Activated naive CD8-positive, alpha-beta T cell treated with anti-CD3 and anti-CD28 coated beads for 36 hours (primary cell): Measurements from ENCODE around the gene RELB. TPM values are rescaled to one million over a fixed set of nuclear protein-coding genes. Genes with fewer than 3 reads are reported as not detected.
A peak's percentile ranks its signal among the peaks of the same experiment; 100 is the strongest.
"Not testable (repeated sequence)": the region's sequence is repeated elsewhere in the genome, so short reads cannot be mapped to it uniquely, and the experiment has no call there.

ENCODE experiments used
- DNase-seq: peaks from one replicate; pipeline ENCODE4 v3.0.0; 2021
- H3K27ac Mint-ChIP-seq: one replicate; pipeline ENCODE4 v1.8.0; 2022; ENCODE audit warnings: mild to moderate bottlenecking, moderate library complexity, mixed read lengths
- H3K27me3 Mint-ChIP-seq: one replicate; pipeline ENCODE4 v1.8.0; 2022; ENCODE audit warnings: mild to moderate bottlenecking, mixed read lengths
- H3K36me3 Mint-ChIP-seq: one replicate; pipeline ENCODE4 v1.8.0; 2021; ENCODE audit warnings: mild to moderate bottlenecking, mixed read lengths
- H3K4me1 Mint-ChIP-seq: one replicate; pipeline ENCODE4 v1.8.0; 2021; ENCODE audit warnings: mixed read lengths
- H3K4me3 Mint-ChIP-seq: one replicate; pipeline ENCODE4 v1.8.0; 2022; ENCODE audit warnings: mild to moderate bottlenecking, moderate library complexity, mixed read lengths
- H3K9me3 Mint-ChIP-seq: one replicate; pipeline ENCODE4 v1.8.0; 2022; ENCODE audit warnings: mixed read lengths
- total RNA-seq, 2 experiments: library from RNA; stranded (reverse); gene quantifications; one replicate each; pipeline ENCODE4 v1.2.3, GENCODE V29; 2021

The RELB gene
- total RNA-seq, 2 experiments from 2014 or later, result 45.5 to 45.8 TPM

GRCh38 chr19:44999131-44999925 is 1.9 kb upstream of the RELB start:
- H3K4me1 Mint-ChIP-seq, result peaks cover 13% of the 10 kb centered on the region
- H3K4me3 Mint-ChIP-seq, DNase-seq, H3K36me3 Mint-ChIP-seq, H3K9me3 Mint-ChIP-seq, H3K27me3 Mint-ChIP-seq, H3K27ac Mint-ChIP-seq: not testable (repeated sequence)

DNA sequence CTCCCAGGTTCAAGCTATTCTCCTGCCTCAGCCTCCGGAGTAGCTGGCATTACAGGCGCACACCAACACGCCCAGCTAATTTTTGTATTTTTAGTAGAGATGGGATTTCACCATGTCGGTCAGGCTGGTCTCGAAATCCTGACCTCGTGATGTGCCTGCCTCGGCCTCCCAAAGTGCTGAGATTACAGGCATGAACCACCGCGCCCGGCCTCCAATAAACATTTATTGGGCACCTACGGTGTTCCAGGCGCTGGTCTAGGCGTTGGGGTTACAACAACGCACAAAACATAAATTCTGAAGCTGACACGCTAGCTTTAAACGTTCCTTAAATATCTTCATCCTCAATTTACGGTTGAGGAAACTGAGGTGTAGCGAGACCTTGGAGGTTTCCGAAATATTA is 599 bp upstream of the RELB start:
- Mint-ChIP-seq H3K27ac (peak overlapping the region; percentile 72), H3K4me3 (peak overlapping the region; percentile 25), H3K4me1 (peaks cover 11% of the 10 kb centered on the region)
- H3K27me3 Mint-ChIP-seq, DNase-seq, H3K9me3 Mint-ChIP-seq, H3K36me3 Mint-ChIP-seq: not testable (repeated sequence)

GRCh38 chr19:45003485-45003884 is 2.2 kb downstream of the RELB start:
- Mint-ChIP-seq H3K27me3 (no peaks in the 10 kb centered on the region), H3K4me3 (no peak overlapping the region), H3K36me3 (peaks cover 22% of the 10 kb centered on the region), H3K27ac (no peak overlapping the region), H3K4me1 (peaks cover 13% of the 10 kb centered on the region), H3K9me3 (no peaks in the 10 kb centered on the region)
- DNase-seq, result no peak

DNA sequence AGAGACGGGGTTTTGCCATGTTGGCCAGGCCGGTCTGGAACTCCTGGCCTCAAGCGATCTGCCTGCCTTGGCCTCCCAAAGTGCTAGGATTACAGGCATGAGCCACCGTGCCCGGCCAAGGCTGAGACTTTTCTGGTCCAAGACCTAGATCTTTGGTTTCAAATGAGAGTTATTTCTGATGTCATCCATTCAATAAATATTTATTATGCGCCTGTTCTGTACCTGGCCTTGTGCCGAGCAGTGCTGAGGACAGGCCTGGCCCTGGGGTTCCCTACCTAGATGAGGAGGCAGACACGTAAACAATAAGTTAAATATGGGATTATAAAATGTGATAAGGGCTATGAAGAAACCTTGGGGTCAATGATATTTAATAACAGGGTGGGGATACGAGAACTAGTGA is 4.5 kb downstream of the RELB start:
- H3K4me3 Mint-ChIP-seq, result no peak overlapping the region
- H3K4me1 Mint-ChIP-seq, result peaks cover 13% of the 10 kb centered on the region
- H3K36me3 Mint-ChIP-seq, result peaks cover 26% of the 10 kb centered on the region
- H3K9me3 Mint-ChIP-seq, result no peaks in the 10 kb centered on the region
- H3K27me3 Mint-ChIP-seq, result no peaks in the 10 kb centered on the region
- no peak overlapping the region for H3K27ac Mint-ChIP-seq
- no peak for DNase-seq

DNA sequence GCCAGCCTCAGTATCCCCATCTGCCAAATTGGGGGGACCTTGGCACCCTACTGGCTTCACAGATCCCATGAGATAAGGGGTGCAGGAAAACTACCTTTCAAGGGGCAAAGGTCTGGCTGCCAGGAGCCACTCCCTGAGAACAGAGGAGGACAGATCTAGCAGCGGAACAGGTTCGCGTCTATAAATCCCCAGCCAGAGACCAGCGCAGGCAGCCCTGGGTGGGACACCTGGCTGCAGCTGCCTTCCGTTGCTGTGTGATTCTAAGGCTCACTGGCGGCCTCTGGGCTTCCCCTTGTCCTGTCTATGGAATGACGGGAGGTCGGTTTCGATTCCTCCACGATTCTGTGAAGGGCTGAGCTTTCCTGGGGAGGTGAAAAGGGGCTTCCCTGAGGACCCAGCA is 7.3 kb downstream of the RELB start:
- Mint-ChIP-seq H3K27me3 (no peaks in the 10 kb centered on the region), H3K4me3 (no peak overlapping the region), H3K9me3 (no peaks in the 10 kb centered on the region), H3K27ac (no peak overlapping the region), H3K4me1 (peaks cover 2% of the 10 kb centered on the region), H3K36me3 (peaks cover 19% of the 10 kb centered on the region)
- DNase-seq, result no peak

GRCh38 chr19:45009625-45010255 is 8.5 kb downstream of the RELB start:
- H3K27me3 Mint-ChIP-seq, result no peaks in the 10 kb centered on the region
- no peak for DNase-seq
- H3K4me3 Mint-ChIP-seq, result no peak overlapping the region
- no peaks in the 10 kb centered on the region for H3K9me3 Mint-ChIP-seq
- H3K4me1 Mint-ChIP-seq, result peaks cover 2% of the 10 kb centered on the region
- peaks cover 19% of the 10 kb centered on the region for H3K36me3 Mint-ChIP-seq
- H3K27ac Mint-ChIP-seq, result peak overlapping the region; percentile 56

DNA sequence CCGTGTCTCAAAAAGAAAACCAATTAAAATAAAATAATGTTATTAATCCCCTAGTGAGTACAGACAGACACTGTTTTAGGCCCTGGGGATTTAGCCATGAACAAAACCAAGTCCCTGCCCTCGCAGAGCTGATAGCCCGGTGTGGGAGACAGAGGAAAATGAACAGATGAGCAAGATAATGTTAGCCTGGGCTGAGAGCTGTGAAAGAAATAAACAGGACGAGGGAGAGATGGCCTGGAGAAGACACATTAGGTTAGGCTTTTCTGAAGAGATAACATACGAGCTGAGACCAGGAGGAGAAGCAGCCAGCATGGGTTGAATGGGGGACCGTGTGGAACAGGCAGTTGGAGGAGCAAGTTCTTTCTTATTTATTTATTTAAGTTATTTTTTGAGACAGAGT is 9.0 kb downstream of the RELB start:
- H3K27me3 Mint-ChIP-seq, result no peaks in the 10 kb centered on the region
- H3K9me3 Mint-ChIP-seq, result no peaks in the 10 kb centered on the region
- H3K4me3 Mint-ChIP-seq, result no peak overlapping the region
- H3K4me1 Mint-ChIP-seq, result peaks cover 2% of the 10 kb centered on the region
- no peak overlapping the region for H3K27ac Mint-ChIP-seq
- DNase-seq, result no peak
- peaks cover 19% of the 10 kb centered on the region for H3K36me3 Mint-ChIP-seq

DNA sequence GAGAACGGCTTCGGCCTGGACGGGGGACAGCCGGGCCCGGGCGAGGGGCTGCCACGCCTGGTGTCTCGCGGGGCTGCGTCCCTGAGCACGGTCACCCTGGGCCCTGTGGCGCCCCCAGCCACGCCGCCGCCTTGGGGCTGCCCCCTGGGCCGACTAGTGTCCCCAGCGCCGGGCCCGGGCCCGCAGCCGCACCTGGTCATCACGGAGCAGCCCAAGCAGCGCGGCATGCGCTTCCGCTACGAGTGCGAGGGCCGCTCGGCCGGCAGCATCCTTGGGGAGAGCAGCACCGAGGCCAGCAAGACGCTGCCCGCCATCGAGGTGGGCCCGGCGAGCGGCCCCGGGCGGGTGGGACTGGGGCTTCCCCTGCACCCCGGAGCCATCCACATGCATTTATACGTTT is 10.7 kb downstream of the RELB start:
- Mint-ChIP-seq H3K9me3 (no peaks in the 10 kb centered on the region), H3K4me1 (peaks cover 6% of the 10 kb centered on the region), H3K27me3 (no peaks in the 10 kb centered on the region), H3K4me3 (no peak overlapping the region), H3K27ac (no peak overlapping the region), H3K36me3 (peaks cover 14% of the 10 kb centered on the region)
- DNase-seq, result no peak

DNA sequence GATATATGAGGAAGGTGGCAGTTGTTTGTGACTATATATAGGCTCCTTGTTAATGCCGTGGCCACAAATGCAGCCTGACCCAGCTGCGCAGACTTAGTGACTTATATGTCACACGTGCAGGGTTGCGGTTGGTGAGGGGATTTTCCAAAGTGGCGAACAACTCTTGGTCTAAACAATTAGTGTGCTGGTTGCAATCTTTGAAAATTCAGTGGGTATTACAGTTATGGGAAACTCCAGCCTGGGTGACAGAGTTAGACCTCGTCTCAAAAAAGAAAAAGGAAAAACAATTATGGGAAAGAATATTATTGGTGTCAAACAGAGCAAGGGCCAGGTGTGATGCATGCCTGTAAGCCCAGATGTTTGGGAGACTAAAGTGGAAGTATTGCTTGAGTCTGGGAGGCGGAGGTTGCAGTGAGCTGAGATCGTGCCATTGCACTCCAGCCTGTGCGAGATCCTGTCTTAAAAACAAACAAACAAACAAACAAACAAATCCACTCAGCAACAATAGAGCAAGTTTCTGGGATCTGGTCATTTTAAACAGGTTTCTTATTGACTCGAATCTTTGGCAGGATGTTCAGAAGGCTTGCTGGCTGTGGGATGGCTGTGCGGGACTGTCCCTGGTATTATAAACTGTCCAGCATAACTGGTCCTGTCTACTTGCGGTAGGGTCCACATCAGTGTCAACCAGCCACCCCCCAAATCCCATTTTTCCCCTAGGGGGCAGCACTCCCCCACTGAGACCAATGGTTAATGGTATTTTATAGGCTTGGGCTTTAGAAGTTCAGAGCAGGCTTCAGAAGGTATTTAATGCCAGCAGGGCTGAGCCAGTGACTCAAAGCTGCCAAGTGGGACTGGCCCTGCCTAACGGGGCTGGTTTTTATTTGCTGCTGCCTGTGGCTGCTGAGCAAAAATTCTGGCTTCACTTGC is 15.4 kb downstream of the RELB start:
- no peaks in the 10 kb centered on the region for H3K9me3 Mint-ChIP-seq
- H3K36me3 Mint-ChIP-seq, result peaks cover 13% of the 10 kb centered on the region
- H3K27me3 Mint-ChIP-seq, result no peaks in the 10 kb centered on the region
- DNase-seq, result peak; percentile 61
- peak overlapping the region; percentile 78 for H3K27ac Mint-ChIP-seq
- H3K4me1 Mint-ChIP-seq, result peaks cover 6% of the 10 kb centered on the region
- no peak overlapping the region for H3K4me3 Mint-ChIP-seq

GRCh38 chr19:45019187-45019586 is 17.9 kb downstream of the RELB start:
- no peaks in the 10 kb centered on the region for H3K27me3 Mint-ChIP-seq
- DNase-seq, result no peak
- no peaks in the 10 kb centered on the region for H3K9me3 Mint-ChIP-seq
- peaks cover 19% of the 10 kb centered on the region for H3K36me3 Mint-ChIP-seq
- H3K27ac Mint-ChIP-seq, result no peak overlapping the region
- H3K4me3 Mint-ChIP-seq, result no peak overlapping the region
- H3K4me1 Mint-ChIP-seq, result peaks cover 6% of the 10 kb centered on the region

- no peak for DNase-seq
- no peaks in the 10 kb centered on the region for H3K9me3 Mint-ChIP-seq
- no peak overlapping the region for H3K27ac Mint-ChIP-seq
- H3K36me3 Mint-ChIP-seq, result peaks cover 21% of the 10 kb centered on the region
- H3K4me1 Mint-ChIP-seq, result peaks cover 6% of the 10 kb centered on the region
- no peaks in the 10 kb centered on the region for H3K27me3 Mint-ChIP-seq
- H3K4me3 Mint-ChIP-seq, result no peak overlapping the region
Observed at GRCh38 chr19:45020071-45020470, 18.8 kb downstream of the RELB start.

GRCh38 chr19:45021971-45022370 is 20.7 kb downstream of the RELB start:
- Mint-ChIP-seq H3K4me1 (no peaks in the 10 kb centered on the region), H3K36me3 (peaks cover 22% of the 10 kb centered on the region), H3K9me3 (no peaks in the 10 kb centered on the region), H3K4me3 (no peak overlapping the region), H3K27ac (no peak overlapping the region), H3K27me3 (no peaks in the 10 kb centered on the region)
- DNase-seq, result no peak

- no peaks in the 10 kb centered on the region for H3K4me1 Mint-ChIP-seq
- H3K27ac Mint-ChIP-seq, result no peak overlapping the region
- H3K36me3 Mint-ChIP-seq, result peaks cover 23% of the 10 kb centered on the region
- no peaks in the 10 kb centered on the region for H3K27me3 Mint-ChIP-seq
- H3K9me3 Mint-ChIP-seq, result no peaks in the 10 kb centered on the region
- H3K4me3 Mint-ChIP-seq, result no peak overlapping the region
- no peak for DNase-seq
Observed at GRCh38 chr19:45023048-45023447, 21.8 kb downstream of the RELB start.

- DNase-seq, result no peak
- H3K27me3 Mint-ChIP-seq, result no peaks in the 10 kb centered on the region
- H3K36me3 Mint-ChIP-seq, result peaks cover 25% of the 10 kb centered on the region
- no peak overlapping the region for H3K27ac Mint-ChIP-seq
- no peak overlapping the region for H3K4me3 Mint-ChIP-seq
- H3K9me3 Mint-ChIP-seq, result no peaks in the 10 kb centered on the region
- no peaks in the 10 kb centered on the region for H3K4me1 Mint-ChIP-seq
Observed at GRCh38 chr19:45025264-45025663, 24.0 kb downstream of the RELB start.

- Mint-ChIP-seq H3K9me3 (no peaks in the 10 kb centered on the region), H3K27ac (no peak overlapping the region), H3K4me3 (no peak overlapping the region), H3K27me3 (no peaks in the 10 kb centered on the region), H3K36me3 (peaks cover 31% of the 10 kb centered on the region), H3K4me1 (no peaks in the 10 kb centered on the region)
- no peak for DNase-seq
Observed at GRCh38 chr19:45027371-45027770, 26.1 kb downstream of the RELB start.
